Chondrocyte (in vitro differentiated cells): ENCODE results near the gene SMOC2. TPM values are rescaled to one million over a fixed set of nuclear protein-coding genes. Genes with fewer than 3 reads are reported as not detected.

Experiments used
- DNase-seq: peaks from one replicate; pipeline ENCODE4 v3.0.0; 2021; ENCODE audit warnings: mixed read lengths, low spot score
- H3K27ac Mint-ChIP-seq: one replicate; pipeline ENCODE4 v1.8.0; 2021; ENCODE audit warnings: mild to moderate bottlenecking, moderate library complexity, mixed read lengths; ENCODE audit not compliant: unreplicated experiment
- H3K27me3 Mint-ChIP-seq: 2 replicates; pipeline ENCODE4 v1.8.0; 2021; ENCODE audit warnings: low read depth, mixed read lengths
- H3K36me3 Mint-ChIP-seq: 2 replicates; pipeline ENCODE4 v1.8.0; 2021; ENCODE audit warnings: low read depth, mixed read lengths
- H3K4me1 Mint-ChIP-seq: 2 replicates; pipeline ENCODE4 v1.8.0; 2021; ENCODE audit warnings: low read depth, mild to moderate bottlenecking, mixed read lengths
- H3K4me3 Mint-ChIP-seq: one replicate; pipeline ENCODE4 v1.8.0; 2021; ENCODE audit warnings: mild to moderate bottlenecking, moderate library complexity, mixed read lengths; ENCODE audit not compliant: unreplicated experiment
- H3K9me3 Mint-ChIP-seq: 2 replicates; pipeline ENCODE4 v1.8.0; 2021; ENCODE audit warnings: low read depth, mixed read lengths
- total RNA-seq: library from RNA; stranded (reverse); gene quantifications from 3 replicates; pipeline ENCODE4 v1.2.1, GENCODE V29; 2021
- TF ChIP-seq, protein P1 (sequence below): fragments of 200-600 bp; sonication (generic); IDR thresholded peaks from 2 replicates; pipeline ENCODE4 v1.5.0; 2021; ENCODE audit warnings: antibody characterized with exemption, mild to moderate bottlenecking, moderate library complexity

SMOC2 gene
- total RNA-seq, 1 donor from 2014 or later, result 148 TPM

DNA sequence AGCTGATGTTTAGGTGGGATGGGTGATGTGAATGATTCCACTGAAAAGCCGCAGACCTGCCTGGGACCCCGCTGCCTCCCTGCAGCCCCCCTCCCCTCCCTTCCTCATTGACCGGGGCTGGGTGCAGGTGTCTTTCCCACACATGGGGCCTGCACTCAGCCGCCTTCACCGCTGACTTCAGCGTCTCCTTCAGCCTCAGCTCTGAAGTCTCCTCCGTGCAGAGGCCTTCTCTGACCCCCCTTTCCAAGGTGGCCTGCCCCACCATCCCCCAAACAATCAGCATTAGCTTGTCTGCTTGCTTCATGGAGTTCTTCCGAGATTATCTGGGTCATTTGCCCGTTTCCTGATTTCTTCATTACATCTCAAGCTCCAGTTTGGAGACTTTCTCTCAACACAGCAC, 140.7 kb downstream of the SMOC2 start:
- TF ChIP-seq, protein P1, sequence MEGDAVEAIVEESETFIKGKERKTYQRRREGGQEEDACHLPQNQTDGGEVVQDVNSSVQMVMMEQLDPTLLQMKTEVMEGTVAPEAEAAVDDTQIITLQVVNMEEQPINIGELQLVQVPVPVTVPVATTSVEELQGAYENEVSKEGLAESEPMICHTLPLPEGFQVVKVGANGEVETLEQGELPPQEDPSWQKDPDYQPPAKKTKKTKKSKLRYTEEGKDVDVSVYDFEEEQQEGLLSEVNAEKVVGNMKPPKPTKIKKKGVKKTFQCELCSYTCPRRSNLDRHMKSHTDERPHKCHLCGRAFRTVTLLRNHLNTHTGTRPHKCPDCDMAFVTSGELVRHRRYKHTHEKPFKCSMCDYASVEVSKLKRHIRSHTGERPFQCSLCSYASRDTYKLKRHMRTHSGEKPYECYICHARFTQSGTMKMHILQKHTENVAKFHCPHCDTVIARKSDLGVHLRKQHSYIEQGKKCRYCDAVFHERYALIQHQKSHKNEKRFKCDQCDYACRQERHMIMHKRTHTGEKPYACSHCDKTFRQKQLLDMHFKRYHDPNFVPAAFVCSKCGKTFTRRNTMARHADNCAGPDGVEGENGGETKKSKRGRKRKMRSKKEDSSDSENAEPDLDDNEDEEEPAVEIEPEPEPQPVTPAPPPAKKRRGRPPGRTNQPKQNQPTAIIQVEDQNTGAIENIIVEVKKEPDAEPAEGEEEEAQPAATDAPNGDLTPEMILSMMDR, result no peak
- H3K4me1 Mint-ChIP-seq, result peaks cover 25% of the 10 kb centered on the region
- DNase-seq, result no peak
- H3K27me3 Mint-ChIP-seq, result peaks cover 2% of the 10 kb centered on the region
- no peak overlapping the region for H3K4me3 Mint-ChIP-seq
- no peak overlapping the region for H3K27ac Mint-ChIP-seq
- H3K36me3 Mint-ChIP-seq, result peaks cover 7% of the 10 kb centered on the region
- H3K9me3 Mint-ChIP-seq, result no peaks in the 10 kb centered on the region

DNA sequence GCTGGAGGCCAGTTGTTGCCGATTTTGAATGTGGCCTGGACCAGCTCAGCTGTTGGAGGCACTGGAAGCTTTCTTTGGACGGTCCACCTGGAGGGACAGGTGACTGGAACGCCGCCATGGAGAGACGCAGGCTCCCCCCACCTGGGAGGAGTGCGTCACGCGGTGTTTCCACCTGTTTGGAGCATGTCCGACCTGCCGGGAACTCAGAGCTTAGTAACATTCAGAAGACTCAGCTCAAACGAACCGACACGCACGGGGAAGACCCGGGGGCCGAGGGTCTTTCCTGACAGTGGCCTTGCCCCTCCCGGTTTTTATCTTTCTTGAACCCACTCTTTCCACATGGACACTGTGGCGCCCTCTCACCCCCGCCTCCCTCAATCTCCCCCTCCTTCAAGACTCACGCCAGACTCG, 141.6 kb downstream of the SMOC2 start:
- Mint-ChIP-seq H3K4me3 (no peak overlapping the region), H3K27ac (no peak overlapping the region), H3K27me3 (peaks cover 7% of the 10 kb centered on the region), H3K36me3 (peaks cover 8% of the 10 kb centered on the region), H3K9me3 (no peaks in the 10 kb centered on the region), H3K4me1 (peaks cover 25% of the 10 kb centered on the region)
- DNase-seq, result no peak
- TF ChIP-seq, protein P1, result no peak

DNA sequence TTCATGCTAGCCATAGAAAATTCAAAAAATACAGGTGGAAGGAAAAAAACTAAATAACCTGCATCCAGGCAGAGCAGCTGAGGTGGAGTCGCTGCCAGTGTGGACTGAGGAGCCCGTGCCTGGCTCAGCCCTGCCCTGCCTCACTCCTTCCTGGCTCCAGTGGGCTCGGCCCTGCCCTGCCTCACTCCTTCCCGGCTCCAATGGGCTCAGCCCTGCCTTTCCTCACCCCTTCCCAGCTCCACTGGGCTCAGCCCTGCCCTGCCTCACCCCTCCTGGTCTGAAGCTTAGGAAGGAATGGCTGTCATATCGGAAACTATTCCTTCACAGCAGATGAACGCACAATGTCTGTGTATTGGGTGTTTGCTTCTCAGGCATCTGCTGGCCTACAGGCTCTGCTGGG, 142.1 kb downstream of the SMOC2 start:
- Mint-ChIP-seq H3K27ac (no peak overlapping the region), H3K4me3 (no peak overlapping the region), H3K4me1 (peaks cover 19% of the 10 kb centered on the region), H3K27me3 (peaks cover 7% of the 10 kb centered on the region), H3K36me3 (peaks cover 6% of the 10 kb centered on the region), H3K9me3 (no peaks in the 10 kb centered on the region)
- TF ChIP-seq, protein P1, result no peak
- DNase-seq, result no peak

DNA sequence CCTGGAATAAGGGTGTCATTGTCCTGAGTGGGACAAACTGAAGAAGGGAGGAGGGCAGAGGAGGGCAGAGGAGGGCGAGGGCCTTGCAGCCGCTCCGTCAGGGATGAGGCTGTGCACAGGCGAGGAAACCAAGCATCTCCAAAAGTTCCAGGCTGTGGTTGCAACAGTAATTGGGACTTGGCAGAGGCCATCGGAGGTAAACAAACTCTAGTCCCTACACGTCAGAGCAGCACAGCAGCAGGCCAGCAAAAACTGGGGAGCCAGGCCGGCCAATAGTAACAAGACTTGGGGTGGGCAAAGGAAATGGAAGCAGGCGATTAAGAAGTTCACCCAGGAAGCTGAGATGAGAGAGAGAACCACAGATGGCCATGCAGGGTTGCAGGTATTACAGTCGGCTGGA, 142.8 kb downstream of the SMOC2 start:
- H3K27me3 Mint-ChIP-seq, result peaks cover 7% of the 10 kb centered on the region
- no peaks in the 10 kb centered on the region for H3K9me3 Mint-ChIP-seq
- H3K36me3 Mint-ChIP-seq, result peaks cover 6% of the 10 kb centered on the region
- no peak overlapping the region for H3K27ac Mint-ChIP-seq
- H3K4me3 Mint-ChIP-seq, result no peak overlapping the region
- no peak for DNase-seq
- TF ChIP-seq, protein P1, result no peak
- H3K4me1 Mint-ChIP-seq, result peaks cover 12% of the 10 kb centered on the region

DNA sequence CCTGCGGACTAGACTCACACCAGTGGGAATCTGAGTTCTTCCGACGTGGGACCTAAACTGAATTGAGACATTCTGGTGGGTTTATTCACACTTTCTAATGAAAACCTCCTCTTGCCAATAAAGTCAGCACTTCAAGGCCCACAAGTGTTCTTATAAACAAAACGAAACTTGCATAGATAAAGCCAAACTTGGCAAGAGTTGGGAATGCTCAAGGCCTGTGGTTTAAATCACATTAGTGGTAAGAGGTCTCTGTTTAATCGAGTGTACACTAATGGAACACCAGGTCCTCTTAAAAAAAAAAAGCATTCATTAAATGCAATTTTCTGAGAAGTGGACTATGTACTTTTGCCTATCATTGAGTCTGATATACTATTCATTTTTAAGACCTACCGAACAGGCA, 143.3 kb downstream of the SMOC2 start:
- peaks cover 8% of the 10 kb centered on the region for H3K4me1 Mint-ChIP-seq
- no peak overlapping the region for H3K27ac Mint-ChIP-seq
- DNase-seq, result no peak
- peaks cover 7% of the 10 kb centered on the region for H3K27me3 Mint-ChIP-seq
- TF ChIP-seq, protein P1, result no peak
- no peak overlapping the region for H3K4me3 Mint-ChIP-seq
- no peaks in the 10 kb centered on the region for H3K9me3 Mint-ChIP-seq
- H3K36me3 Mint-ChIP-seq, result peaks cover 6% of the 10 kb centered on the region
